ENCODE data around the gene BRAT1. TPM values are rescaled to one million over a fixed set of nuclear protein-coding genes. Genes with fewer than 3 reads are reported as not detected.

The BRAT1 gene
- total RNA-seq, 1 donor = 7.7 TPM

DNA sequence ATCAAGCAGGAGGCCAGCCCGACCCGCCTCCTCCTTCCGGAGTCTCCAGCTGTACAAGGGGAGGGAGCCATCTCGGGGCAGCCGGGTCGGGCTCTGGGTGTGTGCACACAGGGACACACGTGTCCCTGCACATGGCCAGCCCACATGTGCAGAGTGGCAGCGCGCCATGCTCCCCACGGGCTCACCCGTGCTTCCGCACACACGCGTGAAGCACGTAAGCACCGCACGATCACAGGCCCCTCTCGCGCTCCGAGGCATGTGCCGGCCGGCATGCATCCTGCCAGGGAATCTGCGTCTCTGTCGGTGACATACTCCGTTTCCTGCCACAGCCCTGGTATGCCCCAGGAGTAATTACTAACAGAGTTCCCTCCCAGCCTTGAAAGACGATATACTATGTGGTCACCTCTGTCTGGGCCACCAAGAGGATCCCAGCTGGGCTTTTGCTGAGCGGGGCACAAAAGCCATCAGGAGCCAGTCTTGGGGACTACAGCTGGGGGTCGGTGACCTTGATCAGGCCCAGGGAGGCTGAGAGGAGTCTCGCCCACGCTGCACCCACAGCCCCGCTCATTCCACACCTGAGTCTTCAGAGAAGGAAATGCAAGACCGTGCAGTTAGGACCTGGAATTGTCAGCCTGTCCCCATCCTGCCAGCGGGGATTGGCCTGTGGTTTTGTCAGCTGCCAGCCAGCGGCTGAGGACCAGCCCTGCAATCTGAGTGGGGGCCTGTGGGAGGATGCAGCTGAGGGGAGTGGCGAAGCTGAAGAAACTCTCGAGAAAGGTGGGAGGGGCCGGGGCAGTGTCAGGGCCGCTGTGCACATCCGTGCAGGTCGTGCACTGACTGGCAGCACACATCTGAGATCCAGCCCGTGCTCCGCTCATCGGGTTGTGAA is 46.8 kb downstream of the BRAT1 start:
- Histone ChIP-seq H3K27me3 (ENCODE audit: insufficient read depth, low read length) (no peaks in the 10 kb centered on the region), H3K4me1 (ENCODE audit: insufficient read depth, low read length) (peaks cover 64% of the 10 kb centered on the region), H3K4me3 (ENCODE audit: low read length) (no peak overlapping the region), H3K9me3 (ENCODE audit: low read depth, low read length) (no peaks in the 10 kb centered on the region)

- no peaks in the 10 kb centered on the region for H3K9me3 ChIP-seq (ENCODE audit: low read depth, low read length)
- H3K27me3 ChIP-seq (ENCODE audit: insufficient read depth, low read length) = no peaks in the 10 kb centered on the region
- no peak overlapping the region for H3K4me3 ChIP-seq (ENCODE audit: low read length)
- H3K4me1 ChIP-seq (ENCODE audit: insufficient read depth, low read length) = peaks cover 57% of the 10 kb centered on the region
These were observed 47.4 kb downstream of the BRAT1 start for GRCh38 chr7:2507917-2508306.

DNA sequence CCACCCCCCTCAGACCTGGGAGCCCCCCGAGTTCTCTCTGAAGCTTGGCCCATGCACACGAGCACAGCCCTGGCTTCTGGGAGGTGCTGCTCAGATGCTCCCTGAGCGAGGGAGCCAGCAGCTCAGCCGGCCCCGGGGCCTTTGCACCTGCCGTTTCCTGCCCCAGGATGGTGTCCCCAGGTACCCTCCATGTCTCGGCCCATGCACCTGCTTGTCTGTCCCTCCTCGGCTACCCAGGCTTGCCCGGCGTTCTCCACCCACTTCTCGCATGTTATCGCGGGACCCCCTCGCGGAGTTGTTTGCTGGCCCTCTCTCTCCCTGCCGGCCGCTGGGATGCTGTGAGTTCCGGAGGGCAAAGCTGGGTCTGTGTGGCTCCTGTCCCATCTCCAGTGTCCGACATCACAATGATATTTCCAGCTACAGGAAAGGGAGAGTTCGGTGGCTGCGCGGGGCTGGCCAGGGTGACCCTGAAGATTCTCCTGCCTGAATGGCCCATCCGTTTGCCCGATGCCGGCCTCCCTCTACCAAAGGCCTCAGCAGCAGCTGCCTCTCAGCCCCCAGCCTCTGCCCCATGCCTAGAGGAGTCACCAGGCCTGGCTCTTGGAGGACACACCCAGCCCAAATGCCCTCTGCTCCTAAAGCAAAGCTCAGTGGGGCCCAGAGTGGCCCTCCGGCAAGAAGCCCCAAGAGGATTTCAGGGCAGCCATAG is 48.0 kb downstream of the BRAT1 start:
- Histone ChIP-seq H3K27me3 (ENCODE audit: insufficient read depth, low read length) (no peaks in the 10 kb centered on the region), H3K4me3 (ENCODE audit: low read length) (no peak overlapping the region), H3K4me1 (ENCODE audit: insufficient read depth, low read length) (peaks cover 52% of the 10 kb centered on the region), H3K9me3 (ENCODE audit: low read depth, low read length) (no peaks in the 10 kb centered on the region)

- Histone ChIP-seq H3K4me3 (ENCODE audit: low read length) (no peak overlapping the region), H3K4me1 (ENCODE audit: insufficient read depth, low read length) (peaks cover 32% of the 10 kb centered on the region), H3K27me3 (ENCODE audit: insufficient read depth, low read length) (no peaks in the 10 kb centered on the region), H3K9me3 (ENCODE audit: low read depth, low read length) (no peaks in the 10 kb centered on the region)
These were observed 49.9 kb downstream of the BRAT1 start for GRCh38 chr7:2505401-2505800.

GRCh38 chr7:2504889-2505375 is 50.4 kb downstream of the BRAT1 start:
- Histone ChIP-seq H3K4me3 (ENCODE audit: low read length) (no peak overlapping the region), H3K27me3 (ENCODE audit: insufficient read depth, low read length) (no peaks in the 10 kb centered on the region), H3K9me3 (ENCODE audit: low read depth, low read length) (no peaks in the 10 kb centered on the region), H3K4me1 (ENCODE audit: insufficient read depth, low read length) (peaks cover 27% of the 10 kb centered on the region)

- no peaks in the 10 kb centered on the region for H3K27me3 ChIP-seq (ENCODE audit: insufficient read depth, low read length)
- no peak overlapping the region for H3K4me3 ChIP-seq (ENCODE audit: low read length)
- H3K9me3 ChIP-seq (ENCODE audit: low read depth, low read length) = no peaks in the 10 kb centered on the region
These were observed 51.0 kb downstream of the BRAT1 start for GRCh38 chr7:2504128-2504888.

DNA sequence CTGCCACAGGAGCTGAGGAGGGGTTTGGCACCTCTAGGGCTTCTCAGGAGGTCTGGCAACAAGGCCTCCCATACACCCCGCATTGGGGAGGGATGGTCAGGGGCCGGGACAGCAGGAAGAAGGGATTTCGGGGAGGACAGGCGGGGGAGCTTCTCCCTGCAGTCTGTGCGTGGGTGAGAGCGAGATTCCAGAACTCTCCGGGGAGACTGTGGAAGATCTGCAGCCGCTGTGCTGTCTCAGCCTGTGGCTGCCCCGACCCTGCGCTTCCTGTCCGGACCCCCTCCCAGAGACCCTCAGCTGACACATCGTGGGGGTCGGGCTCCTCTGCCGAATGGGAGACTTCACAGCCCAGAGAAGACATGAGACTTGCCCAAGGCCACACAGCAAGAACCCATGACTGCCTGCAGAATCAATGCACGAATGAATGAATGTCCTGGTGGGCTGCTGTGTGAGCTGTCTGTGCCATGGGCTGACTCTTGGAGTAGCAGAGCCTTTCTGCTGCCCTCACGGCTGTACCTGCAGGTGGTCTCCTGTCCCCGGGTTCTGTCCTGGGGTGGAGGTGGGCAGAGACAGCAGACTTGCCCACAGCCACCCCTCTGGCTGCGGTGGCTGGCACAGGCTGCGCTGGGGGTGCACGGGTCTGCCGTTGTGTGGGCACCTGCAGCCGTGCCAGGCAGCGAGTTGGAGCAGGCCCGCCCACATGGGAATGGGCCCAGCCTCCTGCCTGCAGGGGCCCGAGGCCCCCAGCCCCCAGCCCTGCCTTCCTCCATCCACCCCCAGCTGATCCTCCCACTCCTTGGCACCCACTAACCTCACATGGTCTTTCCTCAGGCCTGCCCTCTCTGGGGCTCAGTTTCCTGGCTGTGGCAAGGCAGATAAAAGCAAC is 52.0 kb downstream of the BRAT1 start:
- Histone ChIP-seq H3K4me1 (ENCODE audit: insufficient read depth, low read length) (peaks cover 11% of the 10 kb centered on the region), H3K9me3 (ENCODE audit: low read depth, low read length) (no peaks in the 10 kb centered on the region), H3K4me3 (ENCODE audit: low read length) (no peak overlapping the region), H3K27me3 (ENCODE audit: insufficient read depth, low read length) (no peaks in the 10 kb centered on the region)

More at GRCh38 chr7:2504128-2504888, 51.0 kb downstream of the BRAT1 start:
- peaks cover 21% of the 10 kb centered on the region for H3K4me1 ChIP-seq (ENCODE audit: insufficient read depth, low read length)

DNA sequence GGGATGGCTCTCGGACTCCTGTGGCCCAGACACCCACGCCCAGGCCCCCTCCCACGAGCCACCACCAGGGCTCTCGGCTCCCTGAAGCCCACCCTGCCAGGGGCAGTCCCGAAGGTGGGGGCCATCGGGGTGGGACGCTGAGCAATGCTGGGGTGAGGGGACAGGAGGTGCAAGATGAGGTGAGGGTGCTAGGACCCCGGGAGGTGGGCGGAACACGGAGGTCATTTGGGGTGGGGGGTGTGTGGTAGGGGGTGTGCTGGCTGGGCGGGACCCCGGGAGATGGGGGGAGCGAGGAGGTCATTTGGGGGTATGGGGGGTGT is 52.7 kb downstream of the BRAT1 start:
- Histone ChIP-seq H3K27me3 (ENCODE audit: insufficient read depth, low read length) (peaks cover under 1% of the 10 kb centered on the region), H3K4me3 (ENCODE audit: low read length) (no peak overlapping the region), H3K9me3 (ENCODE audit: low read depth, low read length) (no peaks in the 10 kb centered on the region), H3K4me1 (ENCODE audit: insufficient read depth, low read length) (peaks cover 4% of the 10 kb centered on the region)

DNA sequence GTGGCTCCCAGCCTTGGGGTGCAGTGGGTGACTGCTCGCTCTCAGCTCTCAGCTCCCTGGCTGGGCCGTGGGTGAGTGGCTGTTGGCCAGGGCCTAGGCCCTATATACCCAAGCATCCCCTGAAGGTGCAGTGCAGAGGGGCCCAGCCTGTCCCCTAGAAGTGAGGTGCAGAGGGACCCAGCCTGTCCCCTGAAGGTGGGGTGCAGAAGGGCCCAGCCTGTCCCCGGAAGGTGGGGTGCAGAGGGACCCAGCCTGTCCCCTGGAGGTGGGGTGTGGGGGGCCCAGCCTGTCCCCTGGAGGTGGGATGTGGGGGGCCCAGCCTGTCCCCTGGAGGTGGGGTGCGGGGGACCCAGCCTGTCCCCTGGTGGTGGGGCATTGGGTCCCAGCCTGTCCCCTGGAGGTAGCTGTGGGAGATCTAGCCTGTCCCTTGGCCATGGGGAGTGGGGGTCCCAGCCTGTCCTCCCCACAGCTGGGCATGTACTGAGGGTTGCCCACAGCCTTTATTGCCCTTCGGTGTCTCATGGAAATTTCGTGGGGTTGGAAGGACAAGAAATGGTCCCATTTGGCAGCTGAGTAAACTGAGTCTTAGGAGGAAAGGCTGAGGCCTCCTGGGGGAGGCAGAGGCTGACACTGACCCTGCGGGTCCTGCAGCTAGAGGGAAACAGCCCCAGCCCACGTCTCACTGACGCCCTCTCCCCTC is 53.2 kb downstream of the BRAT1 start:
- no peaks in the 10 kb centered on the region for H3K9me3 ChIP-seq (ENCODE audit: low read depth, low read length)
- no peaks in the 10 kb centered on the region for H3K4me1 ChIP-seq (ENCODE audit: insufficient read depth, low read length)
- H3K4me3 ChIP-seq (ENCODE audit: low read length) = no peak overlapping the region
- H3K27me3 ChIP-seq (ENCODE audit: insufficient read depth, low read length) = peaks cover 2% of the 10 kb centered on the region

GRCh38 chr7:2500701-2501100 is 54.6 kb downstream of the BRAT1 start:
- Histone ChIP-seq H3K27me3 (ENCODE audit: insufficient read depth, low read length) (peaks cover 2% of the 10 kb centered on the region), H3K4me3 (ENCODE audit: low read length) (no peak overlapping the region), H3K9me3 (ENCODE audit: low read depth, low read length) (no peaks in the 10 kb centered on the region), H3K4me1 (ENCODE audit: insufficient read depth, low read length) (no peaks in the 10 kb centered on the region)

GRCh38 chr7:2499719-2500430 is 55.4 kb downstream of the BRAT1 start:
- Histone ChIP-seq H3K9me3 (ENCODE audit: low read depth, low read length) (no peaks in the 10 kb centered on the region), H3K4me3 (ENCODE audit: low read length) (no peak overlapping the region), H3K4me1 (ENCODE audit: insufficient read depth, low read length) (no peaks in the 10 kb centered on the region), H3K27me3 (ENCODE audit: insufficient read depth, low read length) (peaks cover 2% of the 10 kb centered on the region)

DNA sequence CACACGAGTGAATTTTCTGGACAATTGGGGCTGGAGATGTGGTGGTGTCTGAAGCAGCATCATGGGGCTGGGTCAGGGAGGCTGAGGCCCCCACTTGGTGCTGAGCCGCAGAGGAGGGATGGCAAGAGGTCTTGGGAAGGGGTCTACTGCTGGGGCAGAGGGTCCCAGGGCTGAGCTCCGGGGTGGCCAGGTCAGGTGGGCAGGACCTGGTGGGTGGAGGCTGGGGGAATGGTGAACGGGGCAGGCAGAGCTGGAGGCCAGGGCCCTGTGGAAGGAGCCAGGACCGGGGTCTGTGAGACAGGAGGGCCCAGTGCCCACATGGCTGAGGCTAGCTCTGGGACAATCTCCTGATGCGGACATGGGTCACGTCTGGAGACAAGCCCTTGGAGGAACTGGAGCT is 56.1 kb downstream of the BRAT1 start:
- Histone ChIP-seq H3K4me3 (ENCODE audit: low read length) (no peak overlapping the region), H3K4me1 (ENCODE audit: insufficient read depth, low read length) (no peaks in the 10 kb centered on the region), H3K9me3 (ENCODE audit: low read depth, low read length) (no peaks in the 10 kb centered on the region), H3K27me3 (ENCODE audit: insufficient read depth, low read length) (peaks cover 2% of the 10 kb centered on the region)

- H3K4me3 ChIP-seq (ENCODE audit: low read length) = no peak overlapping the region
- peaks cover 2% of the 10 kb centered on the region for H3K27me3 ChIP-seq (ENCODE audit: insufficient read depth, low read length)
- no peaks in the 10 kb centered on the region for H3K9me3 ChIP-seq (ENCODE audit: low read depth, low read length)
- no peaks in the 10 kb centered on the region for H3K4me1 ChIP-seq (ENCODE audit: insufficient read depth, low read length)
These were observed 56.6 kb downstream of the BRAT1 start for GRCh38 chr7:2498708-2499107.
